BE2C (cell line): ENCODE measurements around the gene DCAF17.

Source experiments
- DNase-seq: peaks from one replicate; pipeline ENCODE4 v3.0.0-alpha.2; 2020
- H3K27me3 ChIP-seq: fragments of 250-450 bp; sonication (Bioruptor Pico); 2 replicates; pipeline ENCODE4 v1.5.1; 2020; ENCODE audit warnings: mild to moderate bottlenecking
- H3K36me3 ChIP-seq: fragments of 250-450 bp; sonication (Bioruptor Pico); 2 replicates; pipeline ENCODE4 v1.5.1; 2020; ENCODE audit warnings: mild to moderate bottlenecking
- H3K4me1 ChIP-seq: fragments of 250-450 bp; sonication (Bioruptor Pico); 2 replicates; pipeline ENCODE4 v1.5.1; 2020
- H3K4me3 ChIP-seq: 2 replicates; pipeline ENCODE4 v1.5.1; 2011; ENCODE audit warnings: low read depth, low read length
- H3K9me3 ChIP-seq: fragments of 250-450 bp; sonication (Bioruptor Pico); 2 replicates; pipeline ENCODE4 v1.5.1; 2020
- CTCF ChIP-seq: IDR thresholded peaks from 2 replicates; pipeline ENCODE4 v1.5.1; 2012; ENCODE audit warnings: mild to moderate bottlenecking, low read depth, low read length

The DCAF17 gene

DNA sequence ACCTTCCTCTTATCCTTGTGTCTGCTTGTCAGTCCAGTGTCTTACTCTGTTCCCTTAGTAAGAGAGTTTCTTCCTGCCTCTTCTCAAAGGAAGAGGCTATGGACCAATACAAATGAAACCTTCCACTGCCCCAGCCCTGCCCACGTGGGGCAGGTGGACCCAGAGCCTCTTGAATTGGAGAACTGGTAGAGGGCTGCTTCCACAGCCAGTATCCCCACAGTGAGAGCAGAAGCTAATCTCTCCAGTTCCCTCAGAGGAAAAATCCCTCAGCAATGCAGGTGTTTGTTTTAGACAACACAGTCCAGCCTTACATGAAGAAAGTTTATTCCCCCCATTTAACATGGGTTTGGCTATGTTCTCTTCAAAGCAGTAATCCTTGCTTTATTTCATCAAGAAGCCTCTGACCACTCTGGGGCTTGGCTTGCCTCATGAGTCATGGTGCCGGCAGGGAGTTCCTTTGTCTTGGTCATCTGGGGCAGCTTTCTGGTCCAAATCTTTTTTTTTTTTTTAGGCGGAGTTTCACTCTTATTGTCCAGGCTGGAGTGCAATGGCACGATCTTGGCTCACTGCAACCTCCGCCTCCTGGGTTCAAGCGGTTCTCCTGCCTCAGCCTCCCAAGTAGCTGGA is 81.8 kb downstream of the DCAF17 start:
- DNase-seq: no peak
- Histone ChIP-seq H3K27me3 (no peaks in the 10 kb centered on the region), H3K36me3 (no peaks in the 10 kb centered on the region), H3K4me1 (no peaks in the 10 kb centered on the region), H3K4me3 (no peak overlapping the region), H3K9me3 (no peaks in the 10 kb centered on the region)
- TF ChIP-seq CTCF: no peak

DNA sequence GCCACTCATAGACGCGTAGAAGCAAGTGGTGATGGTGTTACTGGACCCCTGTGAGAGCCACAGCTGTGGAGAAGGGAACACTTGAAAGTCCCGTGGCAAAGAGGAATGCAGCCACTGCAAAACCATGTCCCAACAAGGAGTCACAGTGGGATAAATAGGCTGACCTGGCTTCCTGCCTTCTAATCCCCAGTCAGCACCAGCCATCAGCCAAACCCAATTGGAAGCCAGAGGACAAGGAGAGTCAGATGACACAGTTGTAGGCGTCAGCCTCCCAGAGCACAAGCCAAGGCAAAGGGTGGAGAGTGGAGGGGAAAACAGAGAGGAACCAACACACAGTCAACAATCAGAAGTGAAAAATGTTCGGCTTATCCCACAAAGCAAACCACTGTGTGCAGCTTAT is 82.8 kb downstream of the DCAF17 start:
- no peak for DNase-seq
- H3K4me1 ChIP-seq: no peaks in the 10 kb centered on the region

DNA sequence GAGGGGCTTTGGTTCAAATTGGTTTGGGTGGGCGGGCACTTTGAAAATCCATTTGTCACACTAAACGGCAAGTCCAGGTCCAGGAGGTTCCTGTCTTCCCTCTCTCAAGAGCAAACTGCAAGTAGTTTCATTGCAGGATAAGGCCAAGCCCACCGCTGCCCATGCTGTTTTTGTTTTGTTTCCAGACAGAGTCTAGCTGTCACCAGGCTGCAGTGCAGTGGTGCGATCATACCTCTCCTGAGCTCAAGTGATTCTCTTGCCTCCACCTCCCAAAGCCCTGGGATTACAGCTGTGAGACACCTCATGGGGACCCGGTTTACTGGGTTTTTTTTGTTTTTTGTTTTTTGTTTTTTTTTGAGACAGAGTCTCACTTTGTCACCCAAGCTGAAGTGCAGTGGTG is 86.4 kb downstream of the DCAF17 start:
- Histone ChIP-seq H3K27me3 (peaks cover 28% of the 10 kb centered on the region), H3K36me3 (no peaks in the 10 kb centered on the region), H3K4me1 (no peaks in the 10 kb centered on the region), H3K4me3 (no peak overlapping the region), H3K9me3 (no peaks in the 10 kb centered on the region)
- no peak for DNase-seq
- TF ChIP-seq CTCF: no peak

More for the DNA sequence above, 82.8 kb downstream of the DCAF17 start:
- H3K27me3 ChIP-seq: peaks cover 4% of the 10 kb centered on the region
- no peak for TF ChIP-seq CTCF
- H3K4me3 ChIP-seq: no peak overlapping the region
- H3K36me3 ChIP-seq: no peaks in the 10 kb centered on the region
- H3K9me3 ChIP-seq: no peaks in the 10 kb centered on the region

DNA sequence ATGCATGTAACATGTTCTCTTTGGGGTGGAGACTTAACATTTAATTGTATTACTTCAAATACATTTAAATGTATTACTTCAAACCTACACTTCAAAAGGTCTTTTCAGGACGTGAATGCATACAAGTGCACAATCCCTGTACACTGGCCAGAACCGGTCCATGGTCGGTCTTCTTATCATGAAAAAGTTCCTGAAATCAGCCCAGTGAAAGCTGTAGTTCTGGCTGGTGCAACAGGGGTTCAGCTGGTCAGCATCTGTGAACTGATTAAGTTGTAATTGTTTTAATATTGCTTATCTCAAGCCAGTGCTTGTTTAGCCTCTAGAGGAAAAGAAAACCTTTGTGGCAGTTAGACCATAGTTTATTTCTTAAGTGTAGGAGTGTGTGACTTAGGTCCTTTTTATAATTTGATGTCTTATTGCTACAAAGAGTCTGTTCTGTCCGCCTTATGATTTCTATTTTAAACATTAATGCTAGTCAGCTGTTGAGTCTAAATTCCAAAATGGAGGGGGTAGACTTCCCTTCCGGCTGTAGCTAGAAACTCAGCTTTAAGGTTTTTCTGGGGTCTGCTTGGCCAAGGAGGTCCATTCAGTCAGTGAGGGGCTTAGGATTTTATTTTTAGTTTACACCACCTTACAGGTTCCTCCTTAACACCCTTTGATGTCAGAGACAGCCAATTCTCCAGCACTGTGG is 87.5 kb downstream of the DCAF17 start:
- H3K27me3 ChIP-seq: peaks cover 28% of the 10 kb centered on the region
- H3K9me3 ChIP-seq: no peaks in the 10 kb centered on the region
- no peak for TF ChIP-seq CTCF
- H3K4me1 ChIP-seq: no peaks in the 10 kb centered on the region
- no peaks in the 10 kb centered on the region for H3K36me3 ChIP-seq
- DNase-seq: no peak
- no peak overlapping the region for H3K4me3 ChIP-seq

GRCh38 chr2:171522052-171522787 is 88.2 kb downstream of the DCAF17 start, which contains the start of gene CYBRD1:
TSS of gene CYBRD1 (plus strand) at chr2:171522474. CDS start at chr2:171522546, 72 bp downstream.
- Histone ChIP-seq H3K27me3 (peaks cover 28% of the 10 kb centered on the region), H3K4me3 (peak within 1 kb of the TSS; percentile 57), H3K36me3 (no peaks in the 10 kb centered on the region), H3K9me3 (no peaks in the 10 kb centered on the region), H3K4me1 (no peaks in the 10 kb centered on the region)
- TF ChIP-seq CTCF: no peak
- DNase-seq: peak; percentile 6

DNA sequence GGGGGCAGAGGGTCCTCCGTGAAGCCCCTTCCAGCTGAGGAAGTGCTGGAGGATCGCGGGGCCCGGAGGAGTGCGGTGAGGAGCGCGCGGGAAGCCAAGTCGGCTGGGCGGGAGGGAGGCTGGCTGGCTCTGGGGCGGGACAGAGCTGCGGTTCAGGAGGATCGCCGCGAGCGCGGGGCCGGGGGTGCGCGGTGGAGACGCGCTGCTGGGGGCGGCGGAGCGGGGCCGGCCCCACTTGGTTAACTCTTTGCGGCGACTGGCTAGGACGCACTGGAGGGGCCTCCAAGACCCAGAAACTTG is 88.7 kb downstream of the DCAF17 start:
- Histone ChIP-seq H3K27me3 (peaks cover 28% of the 10 kb centered on the region), H3K36me3 (no peaks in the 10 kb centered on the region), H3K4me3 (peak overlapping the region; percentile 57), H3K9me3 (no peaks in the 10 kb centered on the region), H3K4me1 (no peaks in the 10 kb centered on the region)
- DNase-seq: no peak
- no peak for TF ChIP-seq CTCF
